Astrocyte of the spinal cord (primary cell): ENCODE measurements around the gene CSE1L.
A peak's percentile ranks its signal among the peaks of the same experiment; 100 is the strongest.

Experiments used
- DNase-seq: peaks from one replicate; pipeline ENCODE4 v3.0.0; 2011; ENCODE audit warnings: low read depth, low spot score
- H3K4me3 ChIP-seq: 2 replicates; pipeline ENCODE4 v1.5.1; 2011; ENCODE audit warnings: low read depth, mild to moderate bottlenecking, low read length, moderate library complexity
- in situ Hi-C: cut with HindIII; loops from 2 replicates; pipeline ENCODE4 v1.10.0; 2017; ENCODE audit warnings: low sequenced_read_pairs
- TF ChIP-seq, protein P1 (sequence below): IDR thresholded peaks from 2 replicates; pipeline ENCODE4 v1.5.1; 2012; ENCODE audit warnings: low read depth, mild to moderate bottlenecking, low read length, inconsistent platforms

The CSE1L gene, protein sequence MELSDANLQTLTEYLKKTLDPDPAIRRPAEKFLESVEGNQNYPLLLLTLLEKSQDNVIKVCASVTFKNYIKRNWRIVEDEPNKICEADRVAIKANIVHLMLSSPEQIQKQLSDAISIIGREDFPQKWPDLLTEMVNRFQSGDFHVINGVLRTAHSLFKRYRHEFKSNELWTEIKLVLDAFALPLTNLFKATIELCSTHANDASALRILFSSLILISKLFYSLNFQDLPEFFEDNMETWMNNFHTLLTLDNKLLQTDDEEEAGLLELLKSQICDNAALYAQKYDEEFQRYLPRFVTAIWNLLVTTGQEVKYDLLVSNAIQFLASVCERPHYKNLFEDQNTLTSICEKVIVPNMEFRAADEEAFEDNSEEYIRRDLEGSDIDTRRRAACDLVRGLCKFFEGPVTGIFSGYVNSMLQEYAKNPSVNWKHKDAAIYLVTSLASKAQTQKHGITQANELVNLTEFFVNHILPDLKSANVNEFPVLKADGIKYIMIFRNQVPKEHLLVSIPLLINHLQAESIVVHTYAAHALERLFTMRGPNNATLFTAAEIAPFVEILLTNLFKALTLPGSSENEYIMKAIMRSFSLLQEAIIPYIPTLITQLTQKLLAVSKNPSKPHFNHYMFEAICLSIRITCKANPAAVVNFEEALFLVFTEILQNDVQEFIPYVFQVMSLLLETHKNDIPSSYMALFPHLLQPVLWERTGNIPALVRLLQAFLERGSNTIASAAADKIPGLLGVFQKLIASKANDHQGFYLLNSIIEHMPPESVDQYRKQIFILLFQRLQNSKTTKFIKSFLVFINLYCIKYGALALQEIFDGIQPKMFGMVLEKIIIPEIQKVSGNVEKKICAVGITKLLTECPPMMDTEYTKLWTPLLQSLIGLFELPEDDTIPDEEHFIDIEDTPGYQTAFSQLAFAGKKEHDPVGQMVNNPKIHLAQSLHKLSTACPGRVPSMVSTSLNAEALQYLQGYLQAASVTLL

DNA sequence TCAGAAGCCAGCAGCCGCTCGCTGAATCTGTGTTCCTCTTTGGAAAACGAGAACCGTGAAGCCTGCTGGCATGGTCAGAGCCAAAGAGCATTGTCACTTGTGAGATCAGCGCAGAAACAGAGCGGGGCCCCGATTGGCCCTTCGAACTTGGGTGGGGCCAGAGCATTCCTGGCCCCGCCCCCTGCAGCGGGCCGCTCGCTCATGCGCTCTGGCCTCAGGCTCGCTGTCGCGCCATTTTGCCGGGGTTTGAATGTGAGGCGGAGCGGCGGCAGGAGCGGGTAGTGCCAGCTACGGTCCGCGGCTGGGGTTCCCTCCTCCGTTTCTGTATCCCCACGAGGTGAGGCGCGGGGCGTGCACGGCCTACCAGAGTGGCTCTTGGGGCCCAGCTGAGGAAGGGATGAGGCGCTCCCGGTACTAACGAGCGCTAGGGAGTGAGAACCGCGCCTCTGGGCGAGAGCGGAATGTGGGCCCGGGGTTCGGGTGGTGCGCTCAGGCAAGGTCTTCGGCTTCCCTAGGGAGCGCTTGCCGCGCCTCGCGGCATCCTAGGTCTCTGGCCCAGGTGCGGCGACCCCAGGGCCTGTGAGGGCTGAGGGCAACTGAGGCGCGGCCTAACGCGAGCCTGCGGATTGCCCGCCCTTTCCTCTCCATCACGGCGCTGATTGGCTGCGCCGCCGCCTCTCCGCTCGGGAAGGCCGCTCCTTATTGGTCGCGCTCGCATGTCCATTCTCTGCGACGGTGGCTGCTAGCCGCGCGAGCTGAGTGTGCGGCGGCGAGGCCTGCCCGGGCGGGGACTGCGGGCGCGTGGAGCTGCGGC is at the start of gene CSE1L:
Gene CSE1L, plus strand, starts transcription at position 226 of the 814 bp plus-strand sequence. CDS start 12,152 bp downstream, outside the sequence.
- TF ChIP-seq, protein P1, sequence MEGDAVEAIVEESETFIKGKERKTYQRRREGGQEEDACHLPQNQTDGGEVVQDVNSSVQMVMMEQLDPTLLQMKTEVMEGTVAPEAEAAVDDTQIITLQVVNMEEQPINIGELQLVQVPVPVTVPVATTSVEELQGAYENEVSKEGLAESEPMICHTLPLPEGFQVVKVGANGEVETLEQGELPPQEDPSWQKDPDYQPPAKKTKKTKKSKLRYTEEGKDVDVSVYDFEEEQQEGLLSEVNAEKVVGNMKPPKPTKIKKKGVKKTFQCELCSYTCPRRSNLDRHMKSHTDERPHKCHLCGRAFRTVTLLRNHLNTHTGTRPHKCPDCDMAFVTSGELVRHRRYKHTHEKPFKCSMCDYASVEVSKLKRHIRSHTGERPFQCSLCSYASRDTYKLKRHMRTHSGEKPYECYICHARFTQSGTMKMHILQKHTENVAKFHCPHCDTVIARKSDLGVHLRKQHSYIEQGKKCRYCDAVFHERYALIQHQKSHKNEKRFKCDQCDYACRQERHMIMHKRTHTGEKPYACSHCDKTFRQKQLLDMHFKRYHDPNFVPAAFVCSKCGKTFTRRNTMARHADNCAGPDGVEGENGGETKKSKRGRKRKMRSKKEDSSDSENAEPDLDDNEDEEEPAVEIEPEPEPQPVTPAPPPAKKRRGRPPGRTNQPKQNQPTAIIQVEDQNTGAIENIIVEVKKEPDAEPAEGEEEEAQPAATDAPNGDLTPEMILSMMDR = no peak
- peak; percentile 95 for DNase-seq
- peak within 1 kb of the TSS; percentile 94 for H3K4me3 ChIP-seq
- in situ Hi-C loops = no loop called here

DNA sequence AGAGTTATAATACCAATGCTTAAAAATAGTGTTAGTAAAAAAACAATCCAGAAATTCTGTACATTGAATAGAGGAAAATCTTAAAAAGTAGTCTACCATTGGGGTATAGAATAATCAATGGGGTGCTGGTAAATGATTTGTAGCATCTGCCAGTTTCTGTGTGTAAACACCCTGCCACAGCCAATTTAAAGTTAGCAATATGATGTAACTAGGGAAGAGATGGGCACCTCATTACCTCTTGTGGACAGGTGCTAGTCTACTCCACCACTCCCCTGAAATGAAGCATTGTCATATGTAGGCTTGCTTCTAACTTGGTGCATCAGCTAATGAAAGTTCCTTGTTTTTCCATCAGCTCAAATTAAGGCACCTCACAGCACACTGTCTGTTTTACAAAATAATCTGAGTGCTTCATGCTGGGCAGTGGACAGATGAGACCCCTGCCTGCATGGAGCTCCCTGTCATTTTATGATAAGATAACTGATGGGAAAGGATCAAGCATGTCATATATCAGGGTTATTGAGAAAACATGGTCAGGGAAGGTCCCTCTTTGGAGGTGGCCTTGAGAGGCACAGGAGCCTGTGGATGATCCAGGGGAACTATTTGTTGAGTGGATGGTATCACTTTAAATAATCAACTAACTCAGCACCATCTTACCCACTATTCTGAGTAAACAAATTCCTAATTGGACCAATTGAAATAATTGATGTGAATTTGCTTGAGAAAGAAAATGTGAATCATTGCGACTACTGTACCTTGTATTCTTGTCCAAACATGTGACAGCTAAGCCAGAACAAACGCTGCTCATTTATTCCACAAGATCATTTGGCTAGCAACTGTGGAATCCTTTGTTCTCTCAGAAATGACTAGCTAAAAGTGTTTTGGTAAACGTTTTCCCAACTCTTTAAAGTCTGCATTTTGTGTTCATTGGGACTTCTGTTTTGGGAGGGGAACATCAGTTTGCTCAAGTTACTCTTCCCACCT is 45.9 kb upstream of the CSE1L start:
- no peak overlapping the region for H3K4me3 ChIP-seq
- TF ChIP-seq, protein P1 = no peak
- no peak for DNase-seq
- in situ Hi-C loops = no loop called here

DNA sequence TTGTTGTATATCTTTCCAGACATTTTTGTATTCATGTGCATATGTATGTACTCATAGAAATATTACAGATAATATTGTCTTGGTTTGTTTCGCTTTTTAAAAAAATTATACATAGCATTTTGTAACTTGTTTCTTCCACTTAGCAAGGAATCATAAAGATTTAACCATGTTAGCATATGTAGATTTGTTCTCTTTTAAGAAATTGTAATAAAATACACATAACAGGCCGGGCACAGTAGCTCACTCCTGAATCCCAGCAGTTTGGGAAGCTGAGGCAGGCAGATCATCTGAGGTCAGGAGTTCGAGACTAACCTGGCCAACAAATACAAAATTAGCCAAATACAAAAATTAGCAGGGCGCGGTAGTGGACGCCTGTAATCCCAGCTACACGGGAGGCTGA is 44.4 kb upstream of the CSE1L start:
- H3K4me3 ChIP-seq = no peak overlapping the region
- in situ Hi-C loops = no loop called here
- TF ChIP-seq, protein P1 = no peak

DNA sequence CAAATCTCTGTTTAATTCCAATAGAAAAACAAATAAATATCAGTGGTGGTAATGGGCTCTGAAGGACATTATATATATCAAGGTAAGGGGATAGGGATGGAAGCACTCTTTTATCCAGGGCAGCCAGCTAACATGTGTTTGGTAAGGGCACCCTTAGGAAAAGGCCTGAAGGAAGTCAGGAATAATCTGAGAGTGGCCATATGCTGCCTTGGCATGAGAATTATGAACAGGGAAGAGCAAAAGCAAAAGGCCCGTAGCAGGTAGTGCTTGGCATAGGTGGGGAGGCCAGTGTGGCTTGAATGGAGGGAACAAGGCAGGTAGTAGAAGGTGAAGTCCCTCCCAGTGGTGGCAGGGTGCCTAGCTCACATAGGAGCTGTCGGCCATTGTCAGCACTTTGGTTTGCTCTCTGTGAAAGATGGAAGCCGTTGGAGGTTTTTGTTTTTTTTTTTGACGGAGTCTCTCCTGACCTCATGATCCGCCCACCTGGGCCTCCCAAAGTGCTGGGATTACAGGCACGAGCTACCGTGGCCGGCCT is 39.6 kb upstream of the CSE1L start:
- no peak overlapping the region for H3K4me3 ChIP-seq
- no peak for DNase-seq
- TF ChIP-seq, protein P1 = no peak
- in situ Hi-C loops = no loop called here

More for the DNA sequence above, 44.4 kb upstream of the CSE1L start:
- DNase-seq = no peak

DNA sequence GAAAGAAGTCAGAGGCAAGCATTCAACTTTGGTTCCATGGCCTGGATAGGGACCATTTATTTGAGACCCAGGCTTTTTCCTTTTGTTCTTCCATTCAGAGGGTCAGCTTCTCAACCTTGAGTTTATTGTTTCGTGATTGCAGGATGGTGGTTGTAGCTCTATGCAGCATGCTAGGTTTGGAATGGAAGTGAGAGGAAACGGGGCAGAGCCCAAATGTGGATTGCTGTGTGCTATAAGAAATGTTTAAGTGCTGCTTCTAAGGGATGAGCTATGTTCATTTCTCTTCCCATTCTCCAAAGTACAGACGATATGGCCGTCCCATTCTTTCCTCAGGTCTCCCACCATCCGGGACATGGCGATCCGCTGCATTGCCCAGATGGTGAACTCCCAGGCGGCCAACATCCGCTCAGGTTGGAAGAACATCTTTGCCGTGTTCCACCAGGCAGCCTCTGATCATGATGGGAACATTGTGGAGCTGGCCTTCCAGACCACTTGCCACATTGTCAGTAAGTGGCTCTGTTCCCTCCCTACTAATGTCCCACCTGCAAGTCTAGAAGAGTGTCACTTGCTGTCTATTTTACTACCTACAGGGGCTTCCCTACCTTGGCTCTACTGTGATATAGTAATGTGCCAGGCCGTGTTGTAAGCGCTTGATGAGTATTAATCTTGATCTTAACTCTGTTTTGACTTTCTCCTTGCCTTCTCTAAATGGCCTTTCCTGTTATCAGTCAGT is 36.0 kb upstream of the CSE1L start:
- H3K4me3 ChIP-seq = no peak overlapping the region
- TF ChIP-seq, protein P1 = no peak
- in situ Hi-C loops = no loop called here
- DNase-seq = no peak
